ENCODE results near the gene SV2C.

SV2C gene

DNA sequence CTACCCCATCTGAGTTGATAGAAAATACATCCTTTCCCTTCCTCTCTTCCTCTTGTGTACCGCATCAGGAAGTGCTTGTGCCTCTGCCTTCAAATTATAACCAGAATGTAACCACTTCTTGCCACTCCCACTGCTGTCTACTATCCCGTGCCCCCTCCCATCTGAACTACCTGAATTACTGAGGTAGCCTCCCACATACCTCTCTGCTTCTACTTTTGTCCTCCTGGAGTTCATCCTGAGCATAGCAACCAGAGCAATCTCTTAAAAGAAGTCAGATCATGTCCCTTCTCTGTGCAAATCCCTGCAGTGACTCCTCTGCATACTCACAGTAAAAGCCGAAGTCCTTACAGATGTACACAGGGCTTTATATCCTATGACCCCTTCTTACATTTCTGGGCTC is 23.0 kb downstream of the SV2C start:
- no peak for DNase-seq

DNA sequence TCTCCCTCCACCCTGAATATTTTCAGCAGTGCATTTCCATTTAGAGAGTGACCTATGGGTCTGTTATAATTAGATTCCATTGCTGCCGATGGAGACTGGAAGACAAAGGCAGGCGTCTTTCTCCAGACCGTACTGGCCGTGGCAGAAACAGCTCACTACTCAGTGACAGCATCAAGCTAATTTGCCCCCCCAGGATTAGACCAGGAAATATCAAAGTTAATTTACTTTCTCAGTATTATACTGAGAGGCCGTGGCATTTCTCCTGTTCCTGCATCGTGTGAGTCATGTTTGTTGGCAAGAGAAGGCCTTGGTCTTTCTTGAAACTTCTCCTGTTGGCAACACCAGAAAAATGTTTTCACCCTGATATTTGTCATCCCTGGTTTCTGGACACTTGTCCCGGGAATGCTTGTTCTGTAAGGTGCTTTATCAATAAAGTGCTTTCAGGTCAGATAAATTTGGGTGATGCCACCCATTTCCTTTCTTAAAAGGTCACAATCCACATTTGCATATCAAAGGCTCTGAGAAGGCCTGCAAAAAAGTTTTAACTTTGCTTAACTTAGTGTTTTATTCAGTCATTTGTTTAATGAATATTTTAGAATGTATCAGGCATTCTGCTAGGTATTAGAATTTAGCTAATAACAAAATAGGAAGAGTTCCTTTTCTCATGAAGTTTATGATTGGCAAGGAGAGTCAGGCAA is 28.4 kb downstream of the SV2C start:
- no peak for DNase-seq

DNA sequence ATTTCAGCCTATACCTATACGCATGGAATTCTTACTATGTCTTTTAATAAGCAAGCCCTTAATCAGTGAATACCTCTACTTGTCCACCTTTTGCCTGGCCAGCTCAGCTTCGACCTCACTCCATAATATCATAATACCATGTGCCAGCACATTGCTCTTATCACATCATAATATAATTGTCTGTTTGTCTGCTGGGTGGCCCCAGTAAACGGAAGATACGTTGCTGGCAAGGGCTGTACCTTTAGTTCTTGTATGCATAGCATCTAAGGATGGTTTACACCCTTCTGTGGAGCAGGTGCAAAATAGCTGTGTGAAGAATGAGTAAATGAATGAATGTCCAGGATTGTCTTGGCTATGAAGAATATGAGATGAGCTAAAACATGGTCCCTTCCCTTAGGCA is 29.9 kb downstream of the SV2C start:
- no peak for DNase-seq

DNA sequence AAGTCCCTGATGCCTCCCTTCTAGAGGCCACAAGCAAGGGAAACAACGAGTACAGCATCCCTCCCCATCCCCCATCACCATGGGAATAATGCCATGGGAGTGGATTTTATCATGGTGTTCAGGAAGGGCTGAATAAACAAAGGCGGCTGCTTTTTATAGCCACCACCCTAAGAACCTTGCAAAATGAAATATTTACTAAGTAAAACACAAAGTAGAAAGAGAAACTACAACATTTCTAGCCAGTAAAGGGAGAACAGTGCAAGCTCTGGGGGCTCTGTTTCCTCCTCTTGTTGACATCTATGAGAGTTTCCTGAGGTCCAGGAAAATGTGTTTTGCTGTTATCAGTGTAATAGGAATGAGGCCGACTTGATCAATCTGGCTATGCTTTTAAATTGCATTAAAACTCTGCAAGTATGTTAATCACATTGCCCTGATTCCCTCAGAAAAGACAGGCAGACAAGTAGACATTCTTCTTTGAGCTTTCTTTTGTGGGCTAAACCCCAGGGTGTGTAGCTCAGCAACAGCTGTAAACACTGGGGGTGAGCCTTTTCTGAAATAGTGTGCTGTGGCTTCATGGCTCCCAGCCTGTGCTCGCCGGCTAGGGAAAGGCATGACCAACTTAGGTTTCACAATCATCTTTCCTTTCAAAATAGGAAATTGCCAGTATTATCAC is 31.1 kb downstream of the SV2C start:
- DNase-seq = no peak

DNA sequence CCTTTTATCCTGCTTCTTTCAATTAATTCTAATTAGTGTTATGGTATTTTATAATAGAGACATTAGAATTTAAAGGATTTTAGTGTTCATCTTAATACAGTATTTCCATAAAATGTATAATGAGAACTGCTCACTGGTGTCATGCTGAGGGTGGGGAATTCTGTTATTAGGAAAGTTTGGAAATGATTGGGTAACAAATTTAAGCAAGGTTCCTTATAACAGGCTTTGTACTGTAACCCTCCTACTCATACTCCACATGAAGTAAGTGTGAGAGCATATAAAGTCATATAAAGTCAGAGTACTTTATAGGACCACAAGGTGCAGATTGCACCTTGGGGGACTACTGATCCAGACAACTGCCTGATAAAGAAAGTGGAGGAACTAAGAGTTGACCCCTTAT is 42.2 kb downstream of the SV2C start:
- no peak for DNase-seq

DNA sequence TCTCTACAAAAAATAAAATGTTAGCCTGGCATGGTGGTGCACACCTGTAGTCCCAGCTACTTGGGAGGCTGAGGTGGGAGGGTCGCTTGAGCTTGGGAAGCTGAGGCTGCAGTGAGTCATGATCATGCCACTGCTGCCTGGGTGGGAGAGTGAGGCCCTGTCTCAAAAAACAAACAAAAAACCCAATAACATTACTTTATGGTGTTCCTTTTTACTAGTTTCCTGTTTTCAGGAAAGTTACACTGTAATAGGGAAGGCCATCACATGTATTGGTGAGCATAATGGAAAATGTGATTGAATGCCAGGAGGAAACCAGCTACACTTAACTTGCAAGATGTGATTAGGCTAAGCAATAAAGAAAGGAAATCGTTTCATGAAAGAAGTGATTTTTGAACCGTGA is 42.7 kb downstream of the SV2C start:
- no peak for DNase-seq

DNA sequence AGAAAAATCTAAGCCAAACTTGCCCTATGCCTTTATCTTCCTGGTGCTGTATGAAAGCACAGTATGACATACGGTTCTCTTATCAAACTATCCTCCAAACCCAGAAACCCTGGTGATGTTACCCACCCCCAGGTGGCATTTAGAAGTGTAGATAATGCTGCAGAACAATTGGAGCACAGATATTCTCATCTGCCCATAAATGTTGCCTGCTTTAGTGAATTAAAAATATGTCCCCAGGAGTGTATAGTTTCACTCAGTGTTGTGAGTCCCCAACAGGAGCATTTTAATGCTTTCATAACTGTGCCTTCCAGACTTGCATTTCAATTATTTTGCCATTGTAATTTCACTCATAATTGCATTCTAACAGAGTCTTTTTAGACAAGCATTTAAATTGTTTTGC is 50.8 kb downstream of the SV2C start:
- no peak for DNase-seq

DNA sequence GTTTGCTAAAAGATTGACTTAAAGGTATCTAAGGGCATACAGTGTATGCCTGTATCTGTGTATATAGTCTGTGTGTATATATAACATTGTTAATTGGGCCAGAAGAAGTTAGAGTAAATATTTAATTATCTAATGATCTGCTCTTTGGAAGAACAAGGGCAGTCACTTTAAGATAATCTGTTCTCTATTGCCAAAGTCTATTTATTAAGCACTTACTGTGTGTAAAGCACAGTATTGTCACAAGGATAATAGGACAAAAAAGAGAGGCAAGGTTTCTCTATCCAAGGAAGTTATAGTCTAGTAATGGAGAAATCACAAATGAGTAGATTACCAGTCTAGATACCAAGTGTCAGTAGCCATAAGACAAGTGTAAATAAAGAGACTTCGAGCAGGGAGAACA is 51.5 kb downstream of the SV2C start:
- no peak for DNase-seq

DNA sequence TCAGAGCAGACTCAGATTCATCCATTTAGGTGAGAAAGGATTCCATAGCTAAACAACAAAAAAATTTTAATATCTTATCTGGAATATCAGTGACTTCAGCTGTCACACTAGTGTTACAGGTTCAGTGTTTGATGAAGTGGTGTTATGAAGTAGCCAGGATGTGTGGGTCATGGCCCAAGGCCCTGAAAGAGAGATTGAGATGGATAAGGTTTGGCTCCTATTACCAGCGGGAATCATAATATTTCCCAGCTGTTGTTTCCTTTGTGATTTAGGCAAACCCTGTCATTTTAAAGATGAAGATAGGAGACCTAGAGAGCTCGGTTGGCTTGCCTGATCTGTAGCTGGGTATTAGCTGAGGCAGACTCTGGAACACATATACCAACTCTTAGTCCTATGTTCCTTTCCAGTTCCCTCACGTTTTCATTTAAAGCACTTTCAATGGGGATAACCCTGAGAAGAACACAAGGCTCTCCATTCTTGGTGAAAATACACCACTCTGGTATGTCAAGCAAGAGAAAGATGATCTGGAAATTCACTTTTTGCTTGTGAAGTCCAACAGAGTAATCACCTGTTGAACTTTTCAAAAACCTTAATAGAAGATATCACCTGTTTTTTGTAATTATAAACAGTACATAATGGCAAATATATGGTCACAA is 54.8 kb downstream of the SV2C start:
- DNase-seq = no peak

DNA sequence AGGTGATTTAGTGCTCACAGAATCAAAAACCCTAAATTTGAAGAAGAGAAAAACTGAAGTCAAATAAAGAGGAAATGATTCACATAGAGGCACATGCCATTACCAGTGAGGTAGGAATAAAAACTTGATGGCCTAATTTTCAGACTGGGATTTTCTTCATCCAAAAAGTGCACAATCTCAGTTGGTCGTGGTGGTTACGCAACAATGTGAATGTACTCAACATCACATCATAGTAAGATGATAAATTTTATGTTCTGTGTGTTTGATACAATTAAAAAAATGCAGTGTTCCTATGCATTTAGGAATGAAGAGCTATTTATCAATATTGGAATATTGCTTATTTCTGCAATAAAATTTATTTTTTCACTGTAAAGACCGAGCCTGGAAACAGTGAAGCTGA is 60.7 kb downstream of the SV2C start:
- no peak for DNase-seq

DNA sequence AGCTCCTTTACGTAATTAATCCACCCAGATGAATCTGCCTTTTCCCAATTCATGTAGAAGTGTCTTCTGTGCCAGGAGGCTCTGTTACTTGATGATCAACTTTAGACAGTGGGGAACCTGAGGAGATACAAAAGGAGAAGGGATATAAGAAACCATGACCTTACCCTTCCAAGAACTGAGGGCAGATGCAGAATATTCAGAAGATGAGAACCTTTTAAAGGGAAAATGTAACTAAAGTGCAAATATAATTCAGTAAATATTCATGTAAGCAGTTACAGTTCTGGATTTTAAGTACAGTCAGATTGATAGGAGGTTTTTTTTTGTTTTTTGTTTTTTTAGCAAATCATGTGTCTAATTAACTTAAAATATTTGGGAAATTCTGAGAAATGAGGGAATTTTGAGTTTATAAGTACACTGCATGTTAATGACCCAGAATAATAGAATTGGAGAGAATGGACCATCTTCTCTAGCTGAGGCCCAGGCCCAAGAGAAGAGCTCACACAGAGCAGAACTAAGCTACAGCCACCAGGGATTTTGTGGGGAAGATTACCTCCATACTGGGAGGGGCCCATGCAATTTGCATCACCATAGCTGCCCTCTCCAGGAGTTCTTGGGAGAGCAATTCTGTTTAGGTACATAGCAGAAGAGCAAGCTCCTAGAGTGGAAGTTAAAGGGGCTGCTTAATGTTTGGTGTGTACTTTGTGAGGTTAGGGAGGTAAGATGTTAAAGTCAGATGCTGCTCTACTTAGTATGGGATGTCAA is 61.5 kb downstream of the SV2C start:
- DNase-seq = no peak

DNA sequence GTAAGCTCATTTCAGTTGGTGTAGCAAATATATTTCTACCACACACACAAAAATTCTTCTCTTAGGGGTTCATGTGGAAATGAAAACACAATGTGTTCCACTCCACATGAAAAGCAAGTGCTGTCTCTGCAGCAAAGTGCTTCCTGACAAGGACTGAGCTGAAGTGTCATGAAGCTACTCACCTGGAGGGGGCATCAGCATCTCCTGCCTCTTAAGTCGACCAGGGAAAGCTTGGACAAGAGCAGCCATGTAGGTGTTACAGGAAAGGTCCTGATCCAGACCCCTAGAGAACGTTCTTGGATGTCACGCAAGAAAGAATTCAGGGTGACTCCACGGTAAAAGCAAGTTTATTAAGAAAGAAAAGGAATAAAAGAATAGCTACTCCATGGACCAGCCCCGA is 62.8 kb downstream of the SV2C start:
- peak; percentile 13 for DNase-seq

DNA sequence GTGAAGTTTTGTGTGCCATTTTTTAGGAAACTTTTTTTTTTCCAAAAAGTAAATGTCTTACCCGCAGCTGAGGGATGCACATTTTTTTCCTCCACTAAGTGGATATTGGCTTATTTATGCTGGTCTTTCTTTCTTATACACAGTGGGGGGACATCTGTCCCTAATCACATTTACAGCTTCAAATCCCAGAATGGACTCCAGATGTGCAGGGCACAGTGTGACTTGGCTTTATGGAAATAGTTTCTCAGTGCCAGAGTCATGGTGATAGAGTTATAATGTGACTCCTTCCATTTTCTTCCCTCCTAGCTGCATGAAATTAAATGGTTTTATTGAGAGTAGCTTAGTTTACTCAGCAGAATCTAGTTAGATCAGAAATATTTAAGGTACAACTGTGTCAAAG is 66.5 kb downstream of the SV2C start:
- DNase-seq = no peak

DNA sequence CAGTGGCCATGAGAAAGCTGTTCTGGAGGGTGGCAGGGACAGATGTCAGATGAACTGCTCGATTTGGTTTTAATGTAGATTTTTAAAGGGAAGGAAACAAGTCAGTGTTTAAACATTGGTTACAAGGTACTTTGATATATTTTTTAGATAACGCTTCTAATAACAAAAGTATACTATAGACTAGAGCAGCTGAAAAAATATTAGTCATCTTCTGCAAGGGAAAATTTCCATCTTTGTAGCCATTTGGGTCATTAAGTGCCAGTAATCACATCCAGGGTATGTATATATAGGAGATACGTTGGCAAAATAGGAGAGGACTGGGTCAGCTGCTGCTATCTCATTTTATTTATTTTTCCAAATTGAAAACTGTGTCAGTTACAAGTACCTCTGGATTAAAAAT is 69.0 kb downstream of the SV2C start:
- no peak for DNase-seq

DNA sequence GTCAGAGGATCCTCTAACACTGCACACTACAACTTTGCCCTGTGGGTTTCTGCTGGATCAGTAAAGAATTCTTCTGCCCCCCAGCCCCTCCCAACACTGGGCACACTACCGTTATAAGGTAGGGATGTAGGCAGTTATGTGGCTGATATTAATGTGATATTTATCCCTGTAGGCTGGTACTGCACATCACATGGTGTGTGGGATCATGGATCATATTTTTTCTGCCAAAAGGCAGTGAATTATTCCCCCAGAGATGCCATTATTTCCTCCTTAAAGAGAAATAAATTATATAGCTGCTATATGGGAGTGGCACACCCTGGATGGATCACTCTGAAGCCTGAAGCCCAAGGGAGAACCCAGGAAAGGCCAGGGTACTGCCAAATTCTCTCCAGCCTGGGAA is 69.5 kb downstream of the SV2C start:
- no peak for DNase-seq

DNA sequence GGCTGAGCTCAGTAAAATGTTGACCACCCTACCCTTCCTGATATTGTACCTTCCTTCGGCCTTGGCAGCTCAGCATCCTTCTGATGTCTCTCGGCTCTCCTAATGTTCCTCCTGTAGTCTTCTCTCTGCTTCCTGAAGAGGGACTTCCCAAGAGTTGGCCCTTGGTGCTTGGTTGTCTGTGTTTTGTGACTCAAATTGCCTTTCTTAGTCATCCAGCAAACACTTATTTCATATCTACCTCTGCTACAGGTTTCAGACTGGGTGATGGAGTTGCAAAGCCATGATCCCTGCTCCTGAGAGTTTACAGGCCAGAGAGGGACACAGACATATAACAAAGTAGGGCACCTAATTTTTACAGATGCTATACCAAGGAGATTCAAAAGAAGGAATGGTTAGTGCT is 70.1 kb downstream of the SV2C start:
- no peak for DNase-seq

DNA sequence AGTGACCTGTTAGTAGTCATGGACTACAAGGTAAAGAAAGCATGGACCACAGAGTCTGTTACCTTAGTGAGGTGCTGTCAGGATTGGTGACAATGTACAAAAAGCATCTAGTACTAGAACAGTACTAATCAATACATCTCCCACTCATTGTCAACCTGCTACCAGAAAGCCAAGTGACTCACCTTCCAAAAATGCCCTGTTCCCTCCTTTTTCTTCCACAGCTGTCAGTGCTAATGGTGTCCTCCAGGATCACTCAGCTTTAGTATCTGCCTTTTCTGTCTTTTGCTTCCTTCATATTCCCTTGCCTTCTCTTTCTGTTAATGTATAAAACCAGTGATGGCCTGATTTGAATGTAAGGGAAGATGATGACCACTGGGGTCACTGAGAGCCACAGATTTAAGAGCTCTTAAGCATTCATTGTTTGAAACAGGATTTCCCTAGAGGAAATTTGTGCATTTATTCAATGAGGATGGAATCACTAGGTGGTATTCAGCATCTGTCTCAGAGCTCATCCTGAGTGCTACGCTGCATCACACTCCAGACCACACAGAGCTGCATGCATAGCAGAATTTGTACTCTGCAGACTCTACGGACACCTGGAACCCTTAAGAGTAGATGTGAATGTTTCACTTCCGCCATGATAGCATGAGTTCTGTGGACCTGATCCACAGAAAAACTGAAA is 71.0 kb downstream of the SV2C start:
- DNase-seq = no peak

DNA sequence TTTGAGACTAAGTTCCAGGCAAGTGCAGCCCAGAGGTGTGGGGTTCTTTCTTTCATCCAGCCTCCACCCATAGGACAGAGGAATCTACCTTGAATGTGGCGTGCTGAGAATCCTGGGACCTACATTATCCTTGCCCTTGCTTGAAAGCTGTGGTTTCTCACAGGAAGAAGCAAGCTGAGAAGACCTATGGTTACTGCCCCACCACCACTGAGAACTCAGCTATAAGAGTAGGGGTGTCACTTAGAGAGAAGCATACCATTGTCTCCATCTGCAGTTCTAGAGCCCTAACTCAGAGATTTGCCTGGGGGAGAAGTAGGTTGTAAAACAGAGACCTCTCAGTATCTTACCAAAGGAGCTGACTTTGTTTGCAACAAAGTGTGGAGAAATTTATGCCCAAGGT is 72.4 kb downstream of the SV2C start:
- DNase-seq = no peak

DNA sequence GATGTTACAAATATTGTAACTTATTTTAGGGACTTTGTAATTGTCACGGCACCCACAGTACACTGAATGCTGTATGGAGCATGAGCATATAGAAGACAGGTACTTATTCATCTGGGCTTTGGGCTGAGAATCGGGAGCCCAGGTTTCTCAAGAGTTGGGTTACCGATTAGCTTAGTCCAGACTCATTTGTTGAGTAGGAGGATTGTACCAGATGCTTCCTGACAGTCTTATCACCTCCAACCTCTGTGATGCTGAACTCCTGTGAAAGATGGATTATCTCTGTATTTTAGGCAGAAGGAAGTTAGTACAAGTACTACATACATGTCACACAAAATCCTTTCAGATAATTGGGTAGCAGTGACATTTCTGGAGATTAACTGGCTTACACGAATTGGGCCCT is 79.2 kb downstream of the SV2C start:
- DNase-seq = no peak

DNA sequence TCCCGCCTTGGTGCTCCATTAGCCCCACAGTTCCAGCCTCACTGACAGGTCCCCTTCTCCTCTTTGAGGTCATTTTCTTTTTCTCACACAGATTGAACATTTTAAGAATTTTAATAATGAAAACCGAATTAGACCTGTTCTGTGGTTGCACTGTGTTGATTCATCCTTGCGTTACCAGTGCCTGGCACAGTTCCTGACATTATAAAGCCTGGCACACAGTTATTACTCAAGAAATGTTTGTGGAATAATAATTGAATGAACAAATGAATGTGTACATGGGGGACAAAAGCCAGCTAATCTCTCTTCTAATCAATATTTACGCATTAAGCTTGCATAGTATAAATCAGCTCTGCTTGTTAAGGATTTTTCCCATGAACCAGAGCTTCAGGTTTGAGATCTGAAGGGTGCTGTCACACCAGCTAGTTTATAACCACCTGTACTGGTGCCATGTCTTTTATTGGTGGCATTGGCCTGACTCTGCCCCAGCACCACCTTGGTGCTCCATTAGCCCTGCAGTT is 80.0 kb downstream of the SV2C start:
- no peak for DNase-seq

DNA sequence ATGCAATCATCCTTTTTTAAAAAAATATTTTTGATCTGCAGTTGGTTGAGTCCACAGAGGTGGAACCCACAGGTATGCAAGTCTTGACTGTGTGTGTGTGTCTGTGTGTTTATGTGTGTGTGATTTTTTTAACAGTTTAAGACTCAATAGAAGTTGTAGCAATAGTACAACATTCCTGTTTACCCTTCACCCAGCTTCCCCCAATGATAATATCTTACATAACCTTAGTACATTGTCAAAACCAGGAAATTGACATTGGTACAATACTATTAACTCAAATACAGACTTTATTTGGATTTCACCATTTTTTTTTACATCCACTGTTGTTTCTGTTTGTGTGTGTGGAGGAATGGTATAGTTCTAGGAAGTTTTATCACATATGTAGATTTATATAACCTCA is 81.8 kb downstream of the SV2C start:
- DNase-seq = no peak

DNA sequence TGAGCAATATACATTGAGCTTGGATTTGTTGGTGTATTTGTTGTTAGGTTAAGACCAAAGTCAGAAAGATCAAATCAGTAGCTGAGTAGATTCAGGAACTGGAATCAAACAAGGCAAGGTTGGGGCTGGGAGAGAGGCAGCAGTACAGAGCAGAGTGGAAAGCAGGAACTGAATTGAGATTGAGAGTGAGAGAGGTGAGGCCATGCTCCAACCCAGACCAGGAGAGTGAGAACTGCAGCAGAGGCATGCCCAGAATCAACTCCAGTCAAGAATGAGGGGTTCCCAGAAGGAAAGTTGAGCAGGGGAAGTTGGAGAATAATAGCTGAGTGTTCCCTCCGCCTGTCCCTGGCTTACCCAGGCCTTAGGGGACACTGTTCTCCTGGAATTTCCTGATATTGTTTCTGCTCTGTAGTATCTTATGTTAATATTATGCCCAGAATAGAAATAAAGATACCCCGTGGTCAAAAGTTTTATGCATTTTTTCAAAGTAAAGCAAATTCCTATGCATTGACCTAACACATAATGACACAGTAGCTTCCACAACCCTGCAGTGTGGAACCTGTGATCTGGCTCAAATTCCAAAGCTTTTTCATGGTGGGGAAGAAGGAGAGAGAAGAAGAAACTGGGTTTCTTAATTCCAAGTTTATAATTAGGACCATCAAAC is 82.7 kb downstream of the SV2C start:
- no peak for DNase-seq
